K562 (cell line): ENCODE data around the gene RUNX1. TPM values are rescaled to one million over a fixed set of nuclear protein-coding genes. Genes with fewer than 3 reads are reported as not detected.

Experiments used
- ATAC-seq: fragments of 200-7000 bp; cut with Tn5 transposase; 3 replicates; pipeline ENCODE4 v1.9.1; 2020; ENCODE audit warnings: moderate library complexity
- BruUV-seq: library from RNA; stranded (reverse); fragments of 400-500 nt; replicated peaks from 2 replicates; lab custom pipeline; 2021; lab: Mats Ljungman, UMichigan
- CTCF ChIA-PET: fragments of 300-600 bp; formaldehyde crosslinking; extraction: SDS; loops from one replicate; lab custom pipeline; 2021; ENCODE audit warnings: low intra/inter-chr PET ratio; lab: Yijun Ruan, JAX
- POLR2A ChIA-PET: fragments of 300-600, 350-650 bp; sonication (Branson Sonifier 250); formaldehyde crosslinking; extraction: SDS; loops from one replicate; lab custom pipeline; 2021; ENCODE audit warnings: antibody characterized with exemption, inconsistent platforms; lab: Yijun Ruan, JAX
- DNase-seq, 4 experiments: peaks; one replicate each; pipeline versions ENCODE4 v3.0.0 to v3.0.0-alpha.2; 2011 to 2018; ENCODE audit warnings: low spot score in 3 of 4, mixed read lengths in 3 of 4; ENCODE audit errors: extremely low read depth in 1 of 4
- FAIRE-seq: peaks from 2 replicates; lab custom pipeline; 2011; peaks lifted over from hg19 to GRCh38; lab: Jason Lieb, UNC
- H2AFZ ChIP-seq: 2 replicates; pipeline ENCODE4 v1.6.0; 2011; ENCODE audit warnings: low read depth, low read length, control low read depth, inconsistent platforms
- H3K27ac ChIP-seq: fragments of 200-600 bp; 3 replicates; pipeline ENCODE4 v1.8.0; 2011; ENCODE audit warnings: low read depth, mild to moderate bottlenecking, control low read depth, inconsistent platforms, low read length, moderate library complexity, mixed read lengths; ENCODE audit errors: extremely low read depth
- H3K27me3 ChIP-seq, 2 experiments: fragments of 300-600 bp in 1 of 2; 2 replicates in 1 of 2; 3 replicates in 1 of 2; pipeline versions ENCODE4 v1.6.0 to v1.8.0; 2011; ENCODE audit warnings: inconsistent platforms in 2 of 2, low read length in 2 of 2, mild to moderate bottlenecking in 1 of 2, mixed read lengths in 1 of 2, moderate library complexity in 1 of 2; ENCODE audit not compliant: control insufficient read depth in 2 of 2, insufficient read depth in 2 of 2
- H3K36me3 ChIP-seq: fragments of 300-600 bp; 3 replicates; pipeline ENCODE4 v1.8.0; 2011; ENCODE audit warnings: mild to moderate bottlenecking, low read length, inconsistent platforms; ENCODE audit not compliant: control insufficient read depth, insufficient read depth
- H3K4me1 ChIP-seq, 2 experiments: fragments of 200-600 bp in 1 of 2; replicated peaks in 1 of 2; 2 replicates in 1 of 2; 3 replicates in 1 of 2; pipeline versions ENCODE4 v1.5.1 to v1.8.0; 2011; ENCODE audit warnings: inconsistent platforms in 2 of 2, low read length in 2 of 2, mild to moderate bottlenecking in 1 of 2, mixed read lengths in 1 of 2, moderate library complexity in 1 of 2; ENCODE audit not compliant: control insufficient read depth in 2 of 2, insufficient read depth in 2 of 2
- H3K4me2 ChIP-seq: 2 replicates; pipeline ENCODE4 v1.6.1; 2011; ENCODE audit warnings: low read length, control low read depth, inconsistent platforms, mixed read lengths; ENCODE audit not compliant: insufficient read depth
- H3K4me3 ChIP-seq: fragments of 200-600 bp; sonication (generic), shearing (Covaris generic); 2 replicates; pipeline ENCODE4 v1.5.1; 2016; ENCODE audit warnings: control low read depth, inconsistent platforms
- H3K79me2 ChIP-seq: fragments of 200-600 bp; 3 replicates; pipeline ENCODE4 v1.8.0; 2011; ENCODE audit warnings: low read length, inconsistent platforms; ENCODE audit not compliant: control insufficient read depth, insufficient read depth
- H3K9ac ChIP-seq, 2 experiments: 2 replicates each; pipeline versions ENCODE4 v1.6.0 to v1.6.1; 2011; ENCODE audit warnings: low read depth in 2 of 2, low read length in 2 of 2, control low read depth in 1 of 2, inconsistent platforms in 1 of 2, mild to moderate bottlenecking in 1 of 2, mixed read lengths in 1 of 2; ENCODE audit not compliant: insufficient read depth in 1 of 2
- H3K9me1 ChIP-seq: one replicate; pipeline ENCODE4 v1.6.0; 2011; ENCODE audit warnings: inconsistent platforms, mild to moderate bottlenecking, low read length, moderate library complexity; ENCODE audit not compliant: control insufficient read depth, insufficient read depth
- H3K9me3 ChIP-seq: replicated peaks from 2 replicates; pipeline ENCODE4 v1.5.1; 2011; ENCODE audit warnings: low read depth, low read length, inconsistent platforms; ENCODE audit not compliant: control insufficient read depth, insufficient read depth
- H4K20me1 ChIP-seq: replicated peaks from 2 replicates; pipeline ENCODE4 v1.6.1; 2011; ENCODE audit warnings: low read length, inconsistent platforms, mixed read lengths; ENCODE audit not compliant: control insufficient read depth, insufficient read depth
- ARID2 ChIP-seq: fragments of 450-650 bp; IDR thresholded peaks from 2 replicates; pipeline ENCODE4 v1.6.1; 2017; ENCODE audit warnings: antibody characterized with exemption, mild to moderate bottlenecking
- C11orf30 ChIP-seq: fragments of 450-650 bp; IDR thresholded peaks from 2 replicates; pipeline ENCODE4 v1.6.1; 2016; ENCODE audit warnings: low read depth, mild to moderate bottlenecking
- HNRNPH1 ChIP-seq: fragments of 200-400 bp; formaldehyde crosslinking; optimal IDR thresholded peaks from 2 replicates; pipeline ENCODE3; 2017; ENCODE audit warnings: low read depth, mild to moderate bottlenecking, low read length, moderate library complexity
- NFE2 ChIP-seq: IDR thresholded peaks from 2 replicates; pipeline ENCODE4 v1.6.1; 2014; ENCODE audit warnings: antibody characterized with exemption, low read depth
- SMARCB1 ChIP-seq: IDR thresholded peaks from 2 replicates; pipeline ENCODE4 v1.6.1; 2011; ENCODE audit warnings: improper control_type of control experiment, low read depth; ENCODE audit not compliant: insufficient read length
- TRIM24 ChIP-seq, 2 experiments: fragments of 450-650 bp; IDR thresholded peaks; 2 replicates each; pipeline ENCODE4 v1.6.1; 2016
- ZNF316 ChIP-seq: fragments of 450-650 bp; IDR thresholded peaks from 2 replicates; pipeline ENCODE4 v1.6.1; 2016
- WGBS: fragments of 100-300 bp; shearing (Covaris generic); methylation state at CpG from one replicate; pipeline ENCODE4 v1.1.6; 2016; ENCODE audit warnings: low coverage, mixed read lengths; ENCODE audit not compliant: insufficient coverage; ENCODE audit errors: missing lambda C conversion rate; 5-methylcytosine and 5-hydroxymethylcytosine counted together
- in situ Hi-C: fragments of 300-500 bp; cut with MboI; formaldehyde crosslinking; loops from 4 replicates; pipeline ENCODE4 v1.15.0; 2018; ENCODE audit warnings: inconsistent platforms, mixed read lengths
- intact Hi-C: fragments of 100-400 bp; cut with micrococcal nuclease; formaldehyde crosslinking; loops from 2 replicates; pipeline ENCODE4 v1.14.2; 2022
- polyA plus RNA-seq, 8 experiments: library from polyadenylated mRNA; depleted of rRNA in 4 of 8; stranded (reverse) in 5 of 8; unstranded in 3 of 8; fragments of >200 nt; fragmentation: Nextera tagmentation in 2 of 8; fragmentation: Illumina TruSeq in 1 of 8; extraction: Ambion mirVana in 2 of 8; extraction: Trizol in 1 of 8; gene quantifications; 2 replicates each; pipeline versions ENCODE4 v1.2.1 to v1.2.3, GENCODE V29; 2011 to 2014; ENCODE audit warnings: inconsistent platforms in 1 of 8, missing spikeins in 1 of 8
- total RNA-seq, 7 experiments: library from RNA; depleted of rRNA in 6 of 7; stranded (reverse); fragments of >200 nt in 6 of 7; fragmentation: Illumina TruSeq in 2 of 7; extraction: Trizol in 2 of 7; gene quantifications; 2 replicates each; pipeline versions ENCODE4 v1.2.1 to v1.2.3, GENCODE V29; 2011 to 2021; ENCODE audit warnings: low replicate concordance in 1 of 7

The RUNX1 gene
- total and polyA plus RNA-seq, 9 of the 15 experiments (the other 6 are each of a cell fraction or from before 2014, with no cell fraction given) = 2.2 to 68.6 (median 17.8) TPM

GRCh38 chr21:34990842-34991241, 58.3 kb downstream of the RUNX1 start:
- FAIRE-seq (no peak), ATAC-seq (peak; percentile 5; the same call in 1 of the 3 replicates), DNase-seq (no peak)
- Histone ChIP-seq H3K9ac (no peak overlapping the region; a peak in 1 of 4 replicates), H2AFZ (no peak overlapping the region), H3K9me1 (no peaks in the 10 kb centered on the region), H3K36me3 (no peaks in the 10 kb centered on the region), H3K4me2 (no peak overlapping the region)
- WGBS = 78% methylated on average over 8 of the region's 8 CpGs
- intact Hi-C loops = no loop called here
- BruUV-seq = no TSS peak
- TF ChIP-seq C11orf30 = peak; percentile 39; the same call in 1 of the 2 replicates
- no peak for TF ChIP-seq ARID2
- peak; percentile 29; the same call in 1 of the 2 replicates for TF ChIP-seq ZNF316
- peak; percentile 60 for TF ChIP-seq NFE2
- no peak for TF ChIP-seq TRIM24 (IDR thresholded peaks at IDR 0.05)
- TF ChIP-seq SMARCB1 = no peak
- TF ChIP-seq HNRNPH1 = no peak
- TF ChIP-seq, all 486 proteins: peak for 3
- Histone ChIP-seq H3K9me3 (no peaks in the 10 kb centered on the region), H3K4me3 (no peak overlapping the region), H4K20me1 (no peaks in the 10 kb centered on the region), H3K79me2 (no peaks in the 10 kb centered on the region), H3K27ac (no peak overlapping the region), H3K27me3 (no peaks in the 10 kb centered on the region), H3K4me1 (peaks cover 44 to 62% of the 10 kb centered on the region in 2 experiments)
- POLR2A ChIA-PET = interaction anchor here (1.1 to 3.4 kb wide), 4 partner anchors 9 to 102 kb away, joined by 3 to 12 read pairs (median 4); no protein-coding TSS in a partner anchor
- in situ Hi-C loops = no loop called here
- CTCF ChIA-PET = no interaction called here
